Prostate gland (tissue), 2 donors: ENCODE measurements around the gene PKHD1.

ENCODE experiments used
- CTCF ChIP-seq, 4 experiments: fragments of 200-600 bp in 2 of 4; fragments of 450-650 bp in 2 of 4; sonication (generic) in 2 of 4; IDR thresholded peaks; 1 replicate in 3 of 4; 2 replicates in 1 of 4; pipeline ENCODE4 v1.5.1; 2016 to 2019; ENCODE audit warnings: antibody characterized with exemption in 4 of 4, mild to moderate bottlenecking in 2 of 4, moderate library complexity in 2 of 4
- POLR2A ChIP-seq: fragments of 450-650 bp; IDR thresholded peaks from one replicate; pipeline ENCODE4 v1.6.1; 2016; ENCODE audit warnings: antibody characterized with exemption, mild to moderate bottlenecking

- no peak for TF ChIP-seq CTCF (IDR thresholded peaks at IDR 0.05)
- TF ChIP-seq POLR2A, result no peak
Observed at GRCh38 chr6:51934098-51934497, 153.3 kb downstream of the PKHD1 start.
